ENCODE measurements around the gene RRAD.
"Not testable (repeated sequence)": the region's sequence is repeated elsewhere in the genome, so short reads cannot be mapped to it uniquely, and the experiment has no call there.

The RRAD gene

DNA sequence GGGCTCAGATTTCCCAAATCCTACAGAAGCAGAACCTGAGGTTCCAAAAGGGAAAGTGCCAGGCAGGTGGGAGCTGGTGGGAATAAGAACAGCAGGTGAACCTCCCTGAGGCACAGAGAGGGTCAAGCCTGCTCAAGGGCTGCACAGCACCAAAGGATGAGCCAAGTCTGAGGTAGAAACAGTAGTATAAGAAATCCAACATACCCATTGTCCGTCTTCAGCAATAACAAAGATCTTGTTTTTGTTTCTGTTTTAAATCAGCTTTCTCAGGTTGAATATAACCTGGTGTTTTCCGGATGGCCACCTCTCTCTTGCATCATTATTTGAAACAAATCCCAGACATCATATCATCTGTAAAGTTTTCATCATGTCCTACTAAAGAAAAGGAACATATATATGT lies 25.1 kb upstream of the RRAD start:
- no peak for DNase-seq

DNA sequence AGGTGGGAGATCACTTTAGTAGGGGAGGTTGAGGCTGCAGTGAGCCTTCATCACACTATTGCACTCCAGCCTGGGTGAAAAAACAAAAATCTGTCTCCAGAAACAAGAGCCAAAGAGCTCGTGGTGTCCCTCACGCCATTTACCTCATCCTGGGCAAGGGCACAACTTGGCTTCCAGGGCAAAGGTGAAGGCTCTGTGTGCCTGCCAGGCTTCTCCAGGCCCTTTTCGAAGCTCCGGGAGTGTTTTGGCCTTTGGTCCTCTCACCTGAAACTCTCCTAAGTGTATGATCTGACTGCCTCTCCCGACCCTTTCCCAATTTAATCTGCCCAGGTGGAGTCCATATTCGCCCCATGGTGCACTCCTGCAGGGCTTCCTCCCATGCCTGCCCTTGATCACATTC lies 24.1 kb upstream of the RRAD start:
- DNase-seq = no peak

DNA sequence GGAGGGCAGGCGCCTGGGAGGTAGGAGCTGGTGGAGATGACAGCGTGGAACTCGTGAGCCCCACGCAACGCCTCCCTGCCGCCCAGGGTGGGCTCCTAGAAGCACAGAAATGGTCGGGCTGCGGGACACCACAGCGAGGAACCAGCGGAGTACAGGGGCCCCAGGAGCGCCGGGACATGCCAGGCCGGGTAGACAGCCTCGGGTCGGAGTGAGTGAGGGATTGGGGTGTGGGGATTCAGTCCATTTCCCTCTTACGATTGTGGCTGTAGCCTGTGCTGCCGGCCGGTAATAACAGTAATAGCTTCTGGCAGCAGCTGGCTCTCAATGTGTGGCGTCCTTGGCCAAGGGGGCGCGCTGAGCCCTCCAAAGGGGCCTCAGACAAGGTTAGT lies 23.5 kb upstream of the RRAD start:
- no peak for DNase-seq

DNA sequence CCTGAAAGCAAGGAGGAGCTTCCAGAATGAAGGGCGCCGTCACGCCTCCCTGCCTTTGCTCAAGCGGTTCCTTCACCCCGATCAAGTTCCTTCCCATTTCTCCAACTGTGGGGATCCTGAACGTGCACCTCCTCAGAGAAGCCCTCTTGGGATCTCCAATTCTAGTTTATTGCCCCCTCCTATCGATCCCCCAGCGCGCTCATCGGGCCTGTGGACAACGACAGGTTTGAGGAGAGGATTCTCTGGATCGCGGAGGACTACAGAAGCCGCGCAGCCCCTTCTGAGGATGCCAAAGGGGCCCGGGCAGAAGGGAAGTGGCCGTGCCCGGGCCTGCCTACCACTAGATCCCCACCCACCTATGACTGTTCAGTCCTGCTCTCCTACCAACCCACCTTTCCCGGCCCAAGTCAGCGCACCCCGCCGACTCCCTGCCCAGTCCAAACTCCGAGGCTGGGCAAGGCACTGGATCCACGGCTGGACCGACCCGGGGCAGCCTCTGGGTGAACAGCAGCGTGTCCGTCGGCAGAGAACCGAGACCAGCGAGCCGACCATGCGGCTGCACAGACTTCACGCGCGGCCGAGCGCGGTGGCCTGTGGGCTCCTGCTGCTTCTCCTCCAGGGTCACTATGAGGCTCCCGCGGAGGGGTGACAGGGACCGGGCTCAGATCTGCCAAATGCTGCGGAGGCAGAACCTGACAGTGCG lies 22.9 kb upstream of the RRAD start:
- DNase-seq = no peak

DNA sequence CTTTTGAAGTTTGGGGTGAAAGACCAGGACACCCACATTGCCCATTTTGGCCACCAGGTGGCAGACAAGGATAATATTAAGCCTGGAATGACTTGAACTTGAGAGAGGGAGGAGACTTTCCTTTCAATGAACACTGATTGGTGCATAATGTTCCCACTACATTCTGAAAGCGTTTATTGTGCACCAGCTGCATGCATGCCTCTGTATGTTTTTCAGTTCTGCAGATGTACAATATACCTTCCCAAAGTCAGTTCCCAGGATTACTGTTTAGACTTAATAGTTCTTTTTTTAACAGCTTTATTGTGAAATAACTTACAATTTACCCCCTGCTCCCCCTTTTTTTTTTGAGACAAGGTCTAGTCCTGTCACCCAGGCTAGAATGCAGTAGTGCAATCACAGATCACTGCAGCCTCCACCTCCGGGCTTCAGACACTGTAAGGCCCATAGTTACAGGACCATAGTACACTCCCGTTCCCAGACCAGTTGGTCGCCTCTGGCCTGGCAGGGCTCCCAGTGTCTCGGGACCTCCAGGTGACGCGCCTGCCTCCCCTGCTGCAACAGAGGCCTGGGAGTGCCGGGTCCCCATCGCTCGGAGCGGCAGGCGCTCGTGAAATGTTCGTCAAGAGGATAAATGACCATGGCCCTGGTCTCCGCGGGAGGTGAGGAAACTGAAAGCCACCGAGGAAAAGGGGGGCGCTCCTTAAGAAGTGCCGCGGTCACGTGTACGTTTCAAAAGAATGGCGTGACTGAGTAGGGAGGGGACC lies 22.1 kb upstream of the RRAD start:
- peak; percentile 80 for DNase-seq

DNA sequence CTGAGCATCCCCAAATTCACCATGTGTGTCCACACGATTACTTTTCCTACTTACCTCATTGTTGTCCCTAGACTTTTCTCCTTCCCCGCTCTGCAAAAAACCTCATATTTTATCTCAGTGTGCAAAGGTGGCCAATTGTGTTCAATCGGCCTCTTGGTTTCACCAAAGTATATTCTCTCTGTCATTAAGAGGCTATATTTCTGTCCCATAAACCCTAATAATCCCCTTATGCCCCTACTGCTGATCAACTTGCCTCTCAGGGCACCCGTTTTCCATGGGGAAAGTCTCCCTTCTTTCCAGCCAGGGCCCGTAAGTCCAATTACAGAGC lies 21.6 kb upstream of the RRAD start:
- no peak for DNase-seq

DNA sequence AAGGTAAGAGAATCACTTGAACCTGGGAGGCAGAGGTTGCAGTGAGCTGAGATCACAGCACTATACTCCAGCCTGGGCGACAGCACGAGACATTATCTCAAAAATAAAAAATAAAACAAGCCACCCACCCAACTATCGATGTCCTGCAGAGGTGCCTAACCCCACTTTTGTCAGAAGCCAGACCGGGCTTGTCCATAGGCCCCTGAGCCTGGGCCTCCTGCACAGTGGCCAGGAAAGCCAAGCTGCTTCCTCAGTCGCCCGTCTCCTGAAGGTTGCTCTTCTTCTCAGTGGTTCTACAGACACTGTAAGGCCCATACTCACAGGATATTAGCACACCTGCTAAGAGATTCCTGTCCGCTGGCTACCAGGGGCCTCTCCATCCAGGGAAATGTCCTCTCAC lies 21.2 kb upstream of the RRAD start:
- DNase-seq = no peak

DNA sequence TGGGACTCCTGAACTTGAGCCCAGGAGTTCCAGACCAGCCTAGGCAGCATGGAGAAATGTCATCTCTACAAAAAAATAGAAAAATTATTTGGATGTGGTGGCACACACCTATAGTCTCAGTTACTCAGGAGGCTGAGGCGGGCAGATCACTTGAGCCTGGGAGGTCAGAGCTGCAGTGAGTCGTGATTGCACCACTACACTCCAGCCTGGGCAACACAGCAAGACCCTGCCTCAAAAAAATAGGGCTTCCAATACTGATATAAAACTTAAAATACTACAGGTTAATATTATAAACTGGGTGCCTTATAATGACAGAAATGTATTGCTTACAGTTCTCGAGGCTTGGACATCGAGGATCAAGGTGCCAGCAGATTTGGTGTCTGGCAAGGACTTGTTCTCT lies 20.6 kb upstream of the RRAD start:
- DNase-seq = no peak

DNA sequence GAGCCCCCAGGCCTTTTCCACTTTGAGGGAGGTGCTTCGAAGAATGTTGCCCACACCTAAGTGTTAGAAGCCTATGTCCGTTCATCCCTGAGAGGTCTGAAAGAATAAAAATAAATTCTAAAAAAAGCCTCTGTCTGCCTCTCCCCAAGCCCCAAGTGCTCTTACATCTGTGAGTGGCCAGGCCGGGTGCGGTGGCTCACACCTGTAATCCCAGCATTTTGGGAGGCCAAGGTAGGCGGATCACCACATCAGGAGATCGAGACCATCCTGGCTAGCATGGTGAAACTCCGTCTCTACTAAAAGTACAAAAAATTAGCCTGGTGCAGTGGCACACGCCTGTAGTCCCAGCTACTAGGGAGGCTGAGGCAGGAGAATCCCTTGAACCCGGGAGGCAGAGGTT lies 19.6 kb upstream of the RRAD start:
- not testable (repeated sequence) for DNase-seq

DNA sequence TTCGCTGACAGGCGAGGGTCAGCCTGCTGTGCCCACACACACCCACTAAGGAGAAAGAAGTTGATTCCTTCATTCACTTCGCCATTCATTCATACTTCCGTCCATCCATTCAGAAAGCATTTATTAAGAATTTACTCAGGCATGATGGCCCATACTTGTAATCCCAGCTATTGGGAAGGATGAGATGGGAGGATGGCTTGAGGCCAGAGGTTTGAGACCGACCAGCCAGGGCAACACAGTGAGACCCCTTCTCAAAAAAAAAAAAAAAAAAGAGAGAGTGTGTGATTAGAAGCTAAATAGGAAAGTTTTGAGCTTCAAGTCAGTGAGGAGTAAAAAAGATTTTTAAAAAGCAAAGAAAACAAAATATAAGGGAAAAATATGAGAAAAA lies 18.7 kb upstream of the RRAD start:
- DNase-seq = no peak

DNA sequence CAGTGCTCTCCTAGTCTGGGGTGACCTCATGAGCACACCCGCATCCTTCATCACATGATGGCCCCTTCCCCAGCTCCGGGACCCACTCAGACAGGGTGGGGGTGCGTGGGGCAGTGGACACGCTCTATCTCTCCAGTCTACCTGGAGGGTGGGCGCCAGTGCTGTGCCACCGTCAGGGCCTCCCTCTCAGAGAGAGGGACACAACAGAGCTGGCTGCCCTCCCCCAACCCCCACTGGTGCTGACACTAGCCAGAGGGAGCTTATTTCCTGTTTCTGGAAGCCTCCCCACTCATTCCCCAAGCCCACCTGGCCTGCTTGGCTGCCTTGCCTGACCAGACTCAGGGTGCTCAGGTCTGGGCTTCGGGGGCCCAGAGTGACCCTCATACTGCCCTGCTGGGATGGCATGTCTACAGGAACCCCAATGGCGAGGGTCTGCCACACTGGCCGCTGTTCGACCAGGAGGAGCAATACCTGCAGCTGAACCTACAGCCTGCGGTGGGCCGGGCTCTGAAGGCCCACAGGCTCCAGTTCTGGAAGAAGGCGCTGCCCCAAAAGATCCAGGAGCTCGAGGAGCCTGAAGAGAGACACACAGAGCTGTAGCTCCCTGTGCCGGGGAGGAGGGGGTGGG lies 18.2 kb upstream of the RRAD start:
- DNase-seq = no peak

DNA sequence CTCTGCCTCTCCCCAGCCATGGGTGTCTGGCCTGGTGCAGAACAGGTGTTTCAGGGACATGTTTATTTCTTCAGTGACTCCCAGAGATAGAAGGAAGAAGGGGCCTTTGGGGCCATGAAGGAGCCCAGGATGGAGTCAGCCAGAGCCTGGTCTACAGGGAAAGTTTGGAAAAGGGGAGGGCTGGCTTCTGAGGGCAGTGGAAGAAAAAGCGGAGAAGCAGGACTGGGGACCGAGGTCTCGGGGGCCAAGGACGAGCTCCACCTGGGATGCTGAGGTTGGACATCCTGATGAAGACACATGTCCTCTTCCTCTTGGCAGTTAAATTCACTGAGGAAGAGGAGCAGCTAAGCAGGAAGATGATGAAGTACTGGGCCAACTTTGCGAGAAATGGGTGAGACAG lies 17.6 kb upstream of the RRAD start:
- DNase-seq = no peak

DNA sequence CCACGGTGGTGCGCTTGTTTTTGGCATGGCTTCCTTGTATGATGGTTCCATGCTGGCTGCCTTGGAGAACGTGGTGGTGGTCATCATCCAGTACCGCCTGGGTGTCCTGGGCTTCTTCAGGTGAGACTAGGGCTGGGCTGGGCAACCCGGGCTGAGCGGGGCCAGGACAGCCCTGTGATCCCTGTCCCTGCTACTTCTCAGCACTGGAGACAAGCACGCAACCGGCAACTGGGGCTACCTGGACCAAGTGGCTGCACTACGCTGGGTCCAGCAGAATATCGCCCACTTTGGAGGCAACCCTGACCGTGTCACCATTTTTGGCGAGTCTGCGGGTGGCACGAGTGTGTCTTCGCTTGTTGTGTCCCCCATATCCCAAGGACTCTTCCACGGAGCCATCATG lies 14.9 kb upstream of the RRAD start:
- DNase-seq = no peak

DNA sequence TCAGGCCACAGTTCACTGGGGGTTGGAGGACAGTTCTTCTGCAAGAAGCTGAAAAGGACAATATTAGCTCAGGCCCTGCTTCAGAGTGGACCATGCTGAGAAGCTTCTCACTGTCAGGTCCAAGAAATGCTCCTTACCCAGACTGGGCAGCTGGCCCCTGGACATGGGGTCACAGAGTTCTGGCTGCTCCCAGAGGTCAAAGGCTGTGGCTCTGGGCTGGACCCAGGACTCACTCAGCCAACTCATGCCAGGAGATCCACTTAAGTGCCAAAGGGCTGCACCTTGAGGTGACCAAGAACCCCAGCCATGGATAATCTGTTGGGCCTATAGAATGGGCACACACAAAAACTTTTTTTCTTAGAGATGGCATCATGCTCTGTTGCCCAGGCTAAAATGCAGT lies 14.0 kb upstream of the RRAD start:
- DNase-seq = no peak

DNA sequence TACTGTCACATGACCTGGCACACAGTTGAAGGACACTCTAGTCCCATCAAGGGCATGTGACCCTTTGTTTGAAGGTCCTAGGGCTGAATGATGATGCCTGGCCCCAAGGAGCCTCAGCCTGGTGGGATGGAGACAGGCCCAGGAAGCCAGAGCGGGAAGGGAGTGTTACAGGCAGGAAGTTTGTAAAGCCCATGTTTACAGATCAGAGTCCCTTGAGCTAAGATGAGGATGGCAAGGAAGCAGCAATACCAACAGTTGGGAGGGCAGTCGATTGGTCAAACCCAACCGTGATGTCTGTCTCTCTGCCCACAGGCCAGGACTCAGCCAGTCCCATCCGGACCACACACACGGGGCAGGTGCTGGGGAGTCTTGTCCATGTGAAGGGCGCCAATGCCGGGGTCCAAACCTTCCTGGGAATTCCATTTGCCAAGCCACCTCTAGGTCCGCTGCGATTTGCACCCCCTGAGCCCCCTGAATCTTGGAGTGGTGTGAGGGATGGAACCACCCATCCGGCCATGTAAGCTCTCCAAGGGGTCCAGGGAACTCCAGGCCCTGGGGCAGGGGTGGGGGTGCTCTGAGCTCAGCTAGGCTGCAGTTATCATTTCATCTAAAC lies 12.5 kb upstream of the RRAD start:
- no peak for DNase-seq

DNA sequence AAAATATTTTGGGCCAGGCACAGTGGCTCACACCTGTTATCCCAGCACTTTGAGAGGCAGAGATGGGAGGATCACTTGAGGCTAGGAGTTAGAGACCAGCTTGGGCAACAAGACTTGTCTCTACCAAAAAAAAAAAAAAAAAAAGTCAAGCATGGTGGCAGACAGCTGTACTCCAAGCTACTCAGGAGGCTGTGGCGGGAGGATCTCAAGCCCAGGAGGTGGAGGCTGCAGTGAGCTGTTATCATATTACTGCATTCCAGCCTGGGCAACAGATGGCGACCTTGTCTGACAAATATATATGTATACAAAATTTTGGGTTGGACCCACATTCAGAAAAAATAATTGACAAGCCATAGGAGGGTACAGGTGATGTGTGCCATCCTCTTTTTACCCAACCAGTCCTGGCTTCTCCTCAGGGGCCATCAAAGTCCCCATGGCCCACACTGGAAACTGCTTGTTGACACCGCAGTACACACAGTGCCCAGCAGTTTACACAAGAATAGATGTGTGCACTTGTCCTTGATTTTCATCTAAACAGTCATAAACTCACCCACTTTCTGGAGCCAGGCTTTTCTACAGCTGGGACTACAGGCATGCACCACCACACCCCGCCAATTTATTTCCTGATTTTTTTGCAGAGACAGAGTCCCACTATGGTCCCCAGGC lies 11.7 kb upstream of the RRAD start:
- no peak for DNase-seq

DNA sequence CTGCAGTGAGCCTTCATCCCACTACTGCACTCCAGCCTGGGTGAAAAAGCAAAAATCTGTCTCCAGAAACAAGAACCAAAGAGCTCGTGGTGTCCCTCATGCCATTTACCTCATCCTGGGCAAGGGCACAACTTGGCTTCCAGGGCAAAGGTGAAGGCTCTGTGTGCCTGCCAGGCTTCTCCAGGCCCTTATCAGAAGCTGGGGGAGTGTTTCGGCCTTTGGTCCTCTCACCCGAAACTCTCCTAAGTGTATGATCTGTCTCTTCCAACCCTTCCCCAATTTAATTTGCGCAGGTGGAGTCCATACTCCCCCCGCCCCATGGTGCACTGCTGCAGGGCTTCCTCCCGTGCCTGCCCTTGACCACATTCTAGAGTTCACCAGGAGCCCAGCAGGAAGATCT lies 11.1 kb upstream of the RRAD start:
- no peak for DNase-seq

DNA sequence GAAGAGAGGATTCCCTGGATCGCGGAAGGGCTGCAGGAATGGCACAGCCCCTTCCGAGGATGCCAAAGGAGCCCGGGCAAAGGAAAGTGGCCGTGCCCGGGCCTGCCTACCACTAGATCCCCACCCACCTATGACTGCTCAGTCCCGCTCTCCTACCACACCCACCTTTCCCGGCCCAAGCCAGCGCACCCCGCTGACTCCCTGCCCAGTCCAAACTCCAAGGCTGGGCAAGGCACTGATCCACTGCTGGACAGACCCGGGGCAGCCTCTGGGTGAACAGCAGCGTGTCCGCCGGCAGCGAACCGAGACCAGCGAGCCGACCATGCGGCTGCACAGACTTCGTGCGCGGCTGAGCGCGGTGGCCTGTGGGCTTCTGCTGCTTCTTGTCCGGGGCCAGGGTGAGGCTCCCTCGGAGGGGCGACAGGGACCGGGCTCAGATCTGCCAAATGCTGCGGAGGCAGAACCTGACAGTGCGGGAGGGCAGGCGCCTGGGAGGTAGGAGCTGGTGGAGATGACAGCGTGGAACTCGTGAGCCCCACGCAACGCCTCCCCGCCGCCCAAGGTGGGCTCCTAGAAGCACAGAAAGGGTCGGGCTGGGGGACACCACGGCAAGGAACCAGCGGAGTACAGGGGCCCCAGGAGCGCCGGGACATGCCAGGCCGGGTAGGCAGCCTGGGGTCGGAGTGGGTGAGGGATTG lies 10.1 kb upstream of the RRAD start, which contains the start of gene CES2:
CES2 (plus strand) TSS at position 203 of the 698 bp plus-strand sequence; CDS start at position 323, 120 bp downstream.
- no peak for DNase-seq

DNA sequence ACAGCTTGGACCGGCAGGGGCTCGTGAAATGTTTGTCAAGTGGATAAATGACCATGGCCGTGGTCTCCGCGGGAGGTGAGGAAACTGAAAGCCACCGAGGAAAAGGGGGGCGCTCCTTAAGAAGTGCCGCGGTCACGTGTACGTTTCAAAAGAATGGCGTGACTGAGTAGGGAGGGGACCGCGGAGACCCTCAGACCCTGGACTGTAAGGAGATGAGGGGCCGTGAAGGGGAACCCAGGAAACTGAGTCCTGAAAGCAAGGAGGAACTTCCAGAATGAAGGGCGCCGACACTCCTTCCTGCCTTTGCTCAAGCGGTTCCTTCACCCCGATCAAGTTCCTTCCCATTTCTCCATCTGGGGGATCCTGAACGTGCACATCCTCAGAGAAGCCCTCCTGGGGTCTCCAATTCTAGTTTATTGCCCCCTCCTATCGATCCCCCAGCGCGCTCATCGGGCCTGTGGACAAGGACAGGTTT lies 9.5 kb upstream of the RRAD start:
- DNase-seq = not testable (repeated sequence)

DNA sequence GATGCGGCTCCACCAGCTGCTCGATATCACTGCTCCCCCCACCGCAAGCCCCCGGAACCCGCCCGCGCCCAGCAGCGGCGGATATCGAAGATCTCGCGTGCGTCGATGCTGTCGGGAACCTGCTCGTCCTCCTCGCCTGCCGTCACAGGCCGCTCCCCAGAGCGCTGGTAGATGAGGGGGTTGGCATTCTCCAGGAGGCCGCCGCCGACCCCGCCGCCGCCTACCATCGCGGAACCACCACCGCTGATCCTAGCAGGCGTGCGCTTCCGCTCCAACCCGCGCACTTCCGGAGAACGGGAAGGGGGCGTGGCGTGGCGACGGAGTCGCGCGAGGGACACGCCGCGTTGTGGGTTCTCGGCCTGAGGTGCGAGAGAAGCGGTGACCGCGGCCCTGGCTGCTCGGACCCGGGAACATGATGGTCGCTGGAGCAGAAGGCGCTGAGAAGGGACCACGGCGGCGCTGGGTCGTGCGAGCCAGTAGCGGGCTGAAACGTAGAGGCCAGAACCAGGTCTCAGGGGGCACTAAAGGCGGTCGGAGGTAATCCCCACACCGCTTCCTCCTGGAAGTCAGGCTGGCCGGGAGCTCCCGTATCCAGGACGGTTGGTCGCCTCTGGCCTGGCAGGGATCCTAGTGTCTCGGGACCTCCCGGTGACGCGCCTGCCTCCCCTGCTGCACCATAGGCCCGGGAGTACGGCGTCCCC lies 9.0 kb upstream of the RRAD start, which contains the start of gene CIAO2B:
CIAO2B (minus strand) TSS at position 265 of the 701 bp plus-strand sequence; CDS start at position 227, 38 bp downstream.
- peak; percentile 85 for DNase-seq

DNA sequence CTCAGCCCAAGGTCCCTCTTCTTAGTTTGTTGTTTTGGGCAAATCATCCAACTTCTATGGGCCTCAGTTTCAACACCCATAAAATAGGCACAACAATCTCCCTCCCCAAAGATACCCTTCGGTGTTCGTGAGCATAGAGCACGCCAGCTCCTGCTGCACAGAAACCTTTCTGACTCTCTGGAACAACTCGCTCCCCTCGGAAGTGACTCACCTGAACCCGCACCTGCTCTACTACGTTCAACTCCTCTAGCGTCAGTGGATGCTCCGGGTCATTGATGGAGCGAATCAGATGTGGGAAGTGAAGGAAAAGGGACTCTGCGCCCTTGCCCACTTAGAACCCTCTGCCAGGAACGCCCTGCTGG lies 8.4 kb upstream of the RRAD start:
- no peak for DNase-seq

DNA sequence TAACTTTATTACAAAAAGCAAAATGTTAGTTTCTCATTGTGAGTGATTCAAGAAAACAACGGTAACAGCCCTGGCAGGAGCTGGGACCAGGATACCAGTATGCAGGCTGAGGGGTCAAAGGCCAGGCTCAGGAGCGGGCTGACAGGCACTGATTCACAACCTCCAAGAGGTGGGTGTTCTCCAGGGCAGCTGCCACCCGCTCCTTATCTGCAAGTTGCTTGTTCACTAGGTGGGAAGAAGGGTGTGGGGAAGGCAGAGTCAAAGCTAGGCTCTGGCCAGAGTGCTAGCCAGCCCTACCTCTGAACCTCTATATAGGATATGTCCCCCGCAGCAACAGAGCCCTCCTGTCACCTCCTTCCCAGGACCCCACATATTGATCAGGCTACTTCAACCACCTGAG lies 6.7 kb upstream of the RRAD start:
- DNase-seq = no peak

Measured in effector CD4-positive, alpha-beta T cell (primary cell).